Hindlimb muscle (tissue), 1 donor: Measurements from ENCODE around the gene GALNS. TPM values are rescaled to one million over a fixed set of nuclear protein-coding genes. Genes with fewer than 3 reads are reported as not detected.

Source experiments
- DNase-seq: peaks from one replicate; pipeline ENCODE4 v3.0.0-alpha.2; 2013
- polyA plus RNA-seq: library from polyadenylated mRNA; unstranded; fragments of 120-200 nt; gene quantifications from one replicate; pipeline ENCODE4 v1.2.1, GENCODE V29; 2013; ENCODE audit not compliant: insufficient read length

The GALNS gene
- polyA plus RNA-seq, 1 donor: 20.1 TPM

- no peak for DNase-seq
These were observed 89.1 kb downstream of the GALNS start for GRCh38 chr16:88767546-88768070.

- DNase-seq: no peak
These were observed 89.8 kb downstream of the GALNS start for GRCh38 chr16:88766975-88767374.

DNA sequence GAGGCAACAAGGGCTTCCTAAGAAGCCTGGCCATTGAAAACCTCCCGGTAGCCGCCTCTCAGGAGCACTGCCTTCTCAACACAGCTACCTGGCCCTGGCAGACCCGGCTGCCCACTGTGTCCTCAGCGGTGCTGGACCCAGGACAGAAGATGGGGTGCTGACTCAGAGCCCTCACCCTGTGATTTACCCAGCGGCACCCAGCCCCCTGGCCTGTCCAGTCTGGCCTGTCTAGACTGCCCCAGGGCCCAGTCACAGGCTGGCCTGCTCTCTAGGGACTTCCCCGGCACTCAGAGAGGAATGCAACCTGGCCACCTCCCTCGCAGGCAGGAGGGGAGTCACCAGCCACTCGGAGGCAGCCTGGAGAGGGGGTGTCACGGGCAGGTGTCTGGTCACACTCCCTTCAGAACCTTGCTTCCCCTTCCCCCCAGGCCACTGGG is 91.8 kb downstream of the GALNS start:
- DNase-seq: no peak

DNA sequence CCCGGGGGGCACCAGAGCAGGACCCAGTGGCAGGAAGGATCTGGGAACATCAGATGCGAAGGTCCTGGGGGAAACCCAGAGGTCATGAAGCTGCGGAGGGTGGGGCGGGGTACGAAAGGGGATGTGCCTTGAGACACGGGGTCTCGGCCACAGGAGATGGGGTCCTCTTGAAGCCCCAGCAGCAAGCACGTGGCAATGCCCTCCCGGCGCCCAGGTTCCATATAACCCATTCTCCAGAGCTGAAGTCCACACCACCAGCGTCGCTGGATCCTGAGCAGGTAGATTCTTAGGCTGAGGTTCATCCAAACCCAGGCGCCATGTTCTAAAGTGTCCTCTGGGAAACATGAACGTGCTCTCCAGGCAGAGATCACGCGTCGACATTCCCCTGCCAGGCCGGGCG is 92.7 kb downstream of the GALNS start:
- no peak for DNase-seq

Other genes with a start within 250 kb of the GALNS start
- gene IL17C, start 218.4 kb downstream of the GALNS start, polyA plus RNA-seq: not detected
- gene CYBA, start 205.9 kb downstream of the GALNS start, polyA plus RNA-seq: 52.9 TPM
- 27.3 TPM for gene MVD, start 193.9 kb downstream of the GALNS start, polyA plus RNA-seq
- 6.4 TPM for gene SNAI3, start 170.4 kb downstream of the GALNS start, polyA plus RNA-seq
- gene RNF166, start 150.5 kb downstream of the GALNS start, polyA plus RNA-seq: 14.6 TPM
- gene CTU2, start 150.4 kb downstream of the GALNS start, polyA plus RNA-seq: 13.3 TPM
- 71.1 TPM for gene PIEZO1, start 71.7 kb downstream of the GALNS start, polyA plus RNA-seq
- gene CDT1, start 53.2 kb downstream of the GALNS start, polyA plus RNA-seq: 8.5 TPM
- gene APRT, start 45.0 kb downstream of the GALNS start, polyA plus RNA-seq: 60.7 TPM
- 51.7 TPM for gene TRAPPC2L, start 180 bp upstream of the GALNS start, polyA plus RNA-seq
- gene PABPN1L, start 9.7 kb upstream of the GALNS start, polyA plus RNA-seq: not detected
- gene CBFA2T3, start 120.3 kb upstream of the GALNS start, polyA plus RNA-seq: 23.2 TPM
- 17.9 TPM for gene ACSF3, start 236.9 kb upstream of the GALNS start, polyA plus RNA-seq